K562 (cell line): ENCODE measurements around the gene ALG6. TPM values are rescaled to one million over a fixed set of nuclear protein-coding genes. Genes with fewer than 3 reads are reported as not detected.

Experiments
- CBX1 ChIP-seq: sonication (generic); IDR thresholded peaks from 2 replicates; pipeline ENCODE4 v1.6.1; 2016; ENCODE audit warnings: antibody characterized with exemption, low read depth, mild to moderate bottlenecking
- ESRRA ChIP-seq: fragments of 450-650 bp; IDR thresholded peaks from 2 replicates; pipeline ENCODE4 v1.6.1; 2014; ENCODE audit warnings: low read depth, mild to moderate bottlenecking, moderate library complexity, borderline replicate concordance
- FOXM1 ChIP-seq, 2 experiments: fragments of 450-650 bp in 1 of 2; sonication (generic) in 1 of 2; formaldehyde crosslinking in 1 of 2; IDR thresholded peaks; 2 replicates each; pipeline versions ENCODE4 v1.6.1 to v1.9.0; 2017 to 2022; ENCODE audit warnings: low read depth in 2 of 2, mild to moderate bottlenecking in 2 of 2, missing genetic modification reagents in 1 of 2, moderate library complexity in 1 of 2
- FOXP4 ChIP-seq: sonication (generic); formaldehyde crosslinking; IDR thresholded peaks from 2 replicates; pipeline ENCODE4 v1.8.0; 2022; ENCODE audit warnings: mild to moderate bottlenecking, missing genetic modification reagents, borderline replicate concordance
- GTF3C2 ChIP-seq: IDR thresholded peaks from 3 replicates; pipeline ENCODE4 v1.6.1; 2011; ENCODE audit warnings: borderline replicate concordance, mild to moderate bottlenecking, moderate library complexity; ENCODE audit not compliant: insufficient read length; ENCODE audit errors: extremely low read depth
- HNRNPLL ChIP-seq: fragments of 200-400 bp; formaldehyde crosslinking; IDR thresholded peaks from 2 replicates; pipeline ENCODE4 v1.6.1; 2017; ENCODE audit warnings: low read length, low read depth, mild to moderate bottlenecking; ENCODE audit not compliant: poor library complexity, severe bottlenecking
- MAX ChIP-seq: sonication (generic); formaldehyde crosslinking; IDR thresholded peaks from 2 replicates; pipeline ENCODE4 v1.9.0; 2022; ENCODE audit warnings: mild to moderate bottlenecking, missing genetic modification reagents
- MAZ ChIP-seq, 2 experiments: fragments of 450-650 bp in 1 of 2; sonication (generic) in 1 of 2; formaldehyde crosslinking; IDR thresholded peaks in 1 of 2; conservative IDR thresholded peaks in 1 of 2; 2 replicates each; pipeline versions ENCODE4 v1.4.0 to v1.5.0; 2020; ENCODE audit warnings: mild to moderate bottlenecking in 1 of 2, missing genetic modification reagents in 1 of 2
- NRF1 ChIP-seq, 2 experiments: fragments of 450-650 bp; IDR thresholded peaks in 1 of 2; conservative IDR thresholded peaks in 1 of 2; 2 replicates each; pipeline ENCODE4 v1.6.1; 2014; ENCODE audit warnings: mild to moderate bottlenecking in 2 of 2
- PCBP1 ChIP-seq: fragments of 200-400 bp; formaldehyde crosslinking; IDR thresholded peaks from 2 replicates; pipeline ENCODE4 v1.6.1; 2018; ENCODE audit warnings: mild to moderate bottlenecking, low read depth, low read length; ENCODE audit not compliant: poor library complexity, severe bottlenecking
- RAD51 ChIP-seq: fragments of 450-650 bp; IDR thresholded peaks from 2 replicates; pipeline ENCODE4 v1.7.1; 2016; ENCODE audit warnings: low read depth, mild to moderate bottlenecking, borderline replicate concordance
- STAT6 ChIP-seq: sonication (generic); formaldehyde crosslinking; IDR thresholded peaks from 2 replicates; pipeline ENCODE4 v1.8.1; 2023; ENCODE audit warnings: mild to moderate bottlenecking, missing genetic modification reagents
- TGIF2 ChIP-seq: sonication (generic); formaldehyde crosslinking; IDR thresholded peaks from 2 replicates; pipeline ENCODE4 v1.8.1; 2022; ENCODE audit warnings: mild to moderate bottlenecking, missing genetic modification reagents, moderate library complexity
- ZNF707 ChIP-seq: fragments of 250-450 bp; sonication (Bioruptor Pico); conservative IDR thresholded peaks from 2 replicates; pipeline ENCODE4 v1.8.0; 2022; ENCODE audit warnings: inconsistent platforms, mild to moderate bottlenecking, moderate library complexity
- polyA plus RNA-seq, 8 experiments: library from polyadenylated mRNA; depleted of rRNA in 4 of 8; stranded (reverse) in 5 of 8; unstranded in 3 of 8; fragments of >200 nt; fragmentation: Nextera tagmentation in 2 of 8; fragmentation: Illumina TruSeq in 1 of 8; extraction: Ambion mirVana in 2 of 8; extraction: Trizol in 1 of 8; gene quantifications; 2 replicates each; pipeline versions ENCODE4 v1.2.1 to v1.2.3, GENCODE V29; 2011 to 2014; ENCODE audit warnings: inconsistent platforms in 1 of 8, missing spikeins in 1 of 8
- total RNA-seq, 7 experiments: library from RNA; depleted of rRNA in 6 of 7; stranded (reverse); fragments of >200 nt in 6 of 7; fragmentation: Illumina TruSeq in 2 of 7; extraction: Trizol in 2 of 7; gene quantifications; 2 replicates each; pipeline versions ENCODE4 v1.2.1 to v1.2.3, GENCODE V29; 2011 to 2021; ENCODE audit warnings: low replicate concordance in 1 of 7
- TF ChIP-seq, protein P1 (sequence below): sonication (generic); formaldehyde crosslinking; IDR thresholded peaks from 2 replicates; pipeline ENCODE4 v1.8.1; 2022; ENCODE audit warnings: missing genetic modification reagents

The ALG6 gene
- total and polyA plus RNA-seq, 9 of the 15 experiments (the other 6 are each of a cell fraction or from before 2014, with no cell fraction given): 14.6 to 35.7 (median 23.3) TPM

- TF ChIP-seq GTF3C2 (no peak), CBX1 (0 out of 2 replicates have a peak, but pooled peaks have one; percentile 37), NRF1 (conservative IDR thresholded peaks at IDR 0.05 in 1 of 2, IDR thresholded peaks at IDR 0.05 in 1 of 2) (peak; percentile 64 to 70), PCBP1 (peak; percentile 76), HNRNPLL (peak; percentile 90), FOXP4 (CRISPR knock-in tag) (0 out of 2 replicates have a peak, but pooled peaks have one; percentile 14), FOXM1 (IDR thresholded peaks at IDR 0.05; ENCODE audit: low read depth) (no peak), FOXM1 (CRISPR knock-in tag; IDR thresholded peaks at IDR 0.05; ENCODE audit: low read depth) (0 out of 2 replicates have a peak, but pooled peaks have one; percentile 35), TGIF2 (0 out of 2 replicates have a peak, but pooled peaks have one; percentile 9), MAZ (CRISPR knock-in tag; conservative IDR thresholded peaks at IDR 0.05 in 1 of 2, IDR thresholded peaks at IDR 0.05 in 1 of 2) (peak in 1 of 2 experiments; percentile 74; a peak in 3 of 4 replicates), RAD51 (peak; percentile 92), ESRRA (no peak), ZNF707 (no peak), MAX (CRISPR knock-in tag) (peak; percentile 74), STAT6 (CRISPR knock-in tag) (0 out of 2 replicates have a peak, but pooled peaks have one; percentile 53)
- TF ChIP-seq, protein P1, sequence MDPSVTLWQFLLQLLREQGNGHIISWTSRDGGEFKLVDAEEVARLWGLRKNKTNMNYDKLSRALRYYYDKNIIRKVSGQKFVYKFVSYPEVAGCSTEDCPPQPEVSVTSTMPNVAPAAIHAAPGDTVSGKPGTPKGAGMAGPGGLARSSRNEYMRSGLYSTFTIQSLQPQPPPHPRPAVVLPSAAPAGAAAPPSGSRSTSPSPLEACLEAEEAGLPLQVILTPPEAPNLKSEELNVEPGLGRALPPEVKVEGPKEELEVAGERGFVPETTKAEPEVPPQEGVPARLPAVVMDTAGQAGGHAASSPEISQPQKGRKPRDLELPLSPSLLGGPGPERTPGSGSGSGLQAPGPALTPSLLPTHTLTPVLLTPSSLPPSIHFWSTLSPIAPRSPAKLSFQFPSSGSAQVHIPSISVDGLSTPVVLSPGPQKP (CRISPR knock-in tag): no peak
Observed at GRCh38 chr1:63322114-63322943, 45.1 kb upstream of the ALG6 start, which contains the start of gene FOXD3 (continued).
